ENCODE measurements around the gene ETFB. TPM values are rescaled to one million over a fixed set of nuclear protein-coding genes. Genes with fewer than 3 reads are reported as not detected.

Gene ETFB
- polyA plus RNA-seq, 3 donors: 123 to 149 (median 132) TPM

GRCh38 chr19:51297406-51297805 is 68.8 kb downstream of the ETFB start:
- DNase-seq (ENCODE audit: low read depth in 3 of 3, low spot score in 2 of 3): no peak

- no peak for DNase-seq (ENCODE audit: low read depth in 3 of 3, low spot score in 2 of 3)
Observed at GRCh38 chr19:51296336-51297093, 69.7 kb downstream of the ETFB start.

- no peak for DNase-seq (ENCODE audit: low read depth in 3 of 3, low spot score in 2 of 3)
Observed at GRCh38 chr19:51295382-51296126, 70.6 kb downstream of the ETFB start.

Other genes starting within 250 kb of the ETFB start
- gene SIGLEC9, start 241.5 kb downstream of the ETFB start, polyA plus RNA-seq (ENCODE audit: insufficient read length in 3 of 3): 1 to 10 TPM; 1.3 to 1.6 (median 1.3) TPM
- gene SIGLEC7, start 224.1 kb downstream of the ETFB start, polyA plus RNA-seq (ENCODE audit: insufficient read length in 3 of 3): under 1 TPM; 0.36 to 0.74 (median 0.42) TPM
- gene CD33, start 141.3 kb downstream of the ETFB start, polyA plus RNA-seq (ENCODE audit: insufficient read length in 3 of 3): 1 to 10 TPM; 1.2 to 1.6 (median 1.5) TPM
- gene SIGLECL1, start 115.3 kb downstream of the ETFB start, polyA plus RNA-seq (ENCODE audit: insufficient read length in 3 of 3): not detected
- gene IGLON5, start 54.7 kb downstream of the ETFB start, polyA plus RNA-seq (ENCODE audit: insufficient read length in 3 of 3): 1 to 10 TPM; 2.7 to 3.7 (median 3.2) TPM
- gene VSIG10L, start 24.2 kb downstream of the ETFB start, polyA plus RNA-seq (ENCODE audit: insufficient read length in 3 of 3): 1 to 10 TPM; 3.5 to 4.4 (median 3.8) TPM
- 1 to 10 TPM in 1 of 3 donors, under 1 TPM in 2; 0.79 to 1.4 (median 0.80) TPM for gene CLDND2, start 2.6 kb upstream of the ETFB start, polyA plus RNA-seq (ENCODE audit: insufficient read length in 3 of 3)
- gene NKG7, start 6.3 kb upstream of the ETFB start, polyA plus RNA-seq (ENCODE audit: insufficient read length in 3 of 3): 1 to 10 TPM; 1.2 to 2.0 (median 1.3) TPM
- gene LIM2, start 21.6 kb upstream of the ETFB start, polyA plus RNA-seq (ENCODE audit: insufficient read length in 3 of 3): under 1 TPM; 0.18 to 0.40 (median 0.24) TPM
- gene C19orf84, start 24.2 kb upstream of the ETFB start, polyA plus RNA-seq (ENCODE audit: insufficient read length in 3 of 3): under 1 TPM; 0.10 to 0.28 (median 0.20) TPM
- gene SIGLEC10, start 51.3 kb upstream of the ETFB start, polyA plus RNA-seq (ENCODE audit: insufficient read length in 3 of 3): 1 to 10 TPM in 2 of 3 donors, under 1 TPM in 1; 0.82 to 1.1 (median 1.0) TPM
- not detected for gene SIGLEC8, start 92.1 kb upstream of the ETFB start, polyA plus RNA-seq (ENCODE audit: insufficient read length in 3 of 3)
- not detected for gene CEACAM18, start 112.2 kb upstream of the ETFB start, polyA plus RNA-seq (ENCODE audit: insufficient read length in 3 of 3)
- not detected for gene SIGLEC12, start 135.4 kb upstream of the ETFB start, polyA plus RNA-seq (ENCODE audit: insufficient read length in 3 of 3)
- under 1 TPM; 0.07 to 0.42 (median 0.12) TPM for gene SIGLEC6, start 165.3 kb upstream of the ETFB start, polyA plus RNA-seq (ENCODE audit: insufficient read length in 3 of 3)
- gene ZNF175, start 204.9 kb upstream of the ETFB start, polyA plus RNA-seq (ENCODE audit: insufficient read length in 3 of 3): 10 to 100 TPM; 16.4 to 19.7 (median 16.8) TPM

Measured in right renal cortex interstitium (tissue), 3 donors.